Keratinocyte (primary cell): Measurements from ENCODE around the gene DTL. TPM values are rescaled to one million over a fixed set of nuclear protein-coding genes. Genes with fewer than 3 reads are reported as not detected.

ENCODE experiments used
- DNase-seq: peaks from one replicate; pipeline ENCODE4 v3.0.0-alpha.2; 2011; ENCODE audit warnings: low read depth, missing footprints, low spot score
- FAIRE-seq: peaks from 2 replicates; lab custom pipeline; 2011; peaks lifted over from hg19 to GRCh38; lab: Jason Lieb, UNC
- H2AFZ ChIP-seq: 2 replicates; pipeline ENCODE4 v1.6.0; 2012; ENCODE audit warnings: low read length, control low read depth, inconsistent platforms; ENCODE audit not compliant: control insufficient read depth
- H3K27ac ChIP-seq: 2 replicates; pipeline ENCODE4 v1.5.1; 2011; ENCODE audit warnings: low read length; ENCODE audit not compliant: control insufficient read depth, insufficient read depth
- H3K27me3 ChIP-seq: 3 replicates; pipeline ENCODE4 v1.6.0; 2011; ENCODE audit warnings: low read length; ENCODE audit not compliant: control insufficient read depth, insufficient read depth; ENCODE audit errors: extremely low read depth
- H3K36me3 ChIP-seq, 2 experiments: 2 replicates in 1 of 2; 3 replicates in 1 of 2; pipeline ENCODE4 v1.5.1; 2011; ENCODE audit warnings: low read length in 2 of 2, mild to moderate bottlenecking in 1 of 2; ENCODE audit not compliant: control insufficient read depth in 2 of 2, insufficient read depth in 2 of 2; ENCODE audit errors: extremely low read depth in 1 of 2
- H3K4me1 ChIP-seq: 3 replicates; pipeline ENCODE4 v1.5.1; 2011; ENCODE audit warnings: low read length; ENCODE audit not compliant: control insufficient read depth, insufficient read depth; ENCODE audit errors: extremely low read depth
- H3K4me2 ChIP-seq: 3 replicates; pipeline ENCODE4 v1.6.0; 2011; ENCODE audit warnings: low read depth, low read length; ENCODE audit not compliant: control insufficient read depth, insufficient read depth; ENCODE audit errors: extremely low read depth
- H3K4me3 ChIP-seq, 3 experiments: fragments of 200-600 bp in 1 of 3; sonication (generic) in 1 of 3; 2 replicates in 2 of 3; 3 replicates in 1 of 3; pipeline ENCODE4 v1.5.1; 2011 to 2016; ENCODE audit warnings: low read length in 3 of 3, mild to moderate bottlenecking in 3 of 3, control low read depth in 2 of 3, inconsistent platforms in 1 of 3, low read depth in 1 of 3, mixed read lengths in 1 of 3, mixed run types in 1 of 3, moderate library complexity in 1 of 3; ENCODE audit not compliant: control insufficient read depth in 2 of 3, insufficient read depth in 2 of 3; ENCODE audit errors: extremely low read depth in 1 of 3
- H3K79me2 ChIP-seq: 2 replicates; pipeline ENCODE4 v1.6.0; 2012; ENCODE audit warnings: low read length; ENCODE audit not compliant: control insufficient read depth, insufficient read depth
- H3K9ac ChIP-seq: 3 replicates; pipeline ENCODE4 v1.6.0; 2011; ENCODE audit warnings: low read length; ENCODE audit not compliant: control insufficient read depth, insufficient read depth; ENCODE audit errors: extremely low read depth
- H3K9me1 ChIP-seq: 3 replicates; pipeline ENCODE4 v1.6.0; 2011; ENCODE audit warnings: low read length; ENCODE audit not compliant: control insufficient read depth, insufficient read depth; ENCODE audit errors: extremely low read depth
- H3K9me3 ChIP-seq: 2 replicates; pipeline ENCODE4 v1.5.1; 2012; ENCODE audit warnings: low read depth, low read length; ENCODE audit not compliant: control insufficient read depth
- H4K20me1 ChIP-seq: 3 replicates; pipeline ENCODE4 v1.6.0; 2011; ENCODE audit warnings: low read length; ENCODE audit not compliant: control insufficient read depth, insufficient read depth; ENCODE audit errors: extremely low read depth
- CTCF ChIP-seq, 3 experiments: IDR thresholded peaks in 1 of 3; conservative IDR thresholded peaks in 1 of 3; optimal IDR thresholded peaks in 1 of 3; 2 replicates in 2 of 3; 3 replicates in 1 of 3; pipeline versions ENCODE3 to v1.5.1; 2011; ENCODE audit warnings: low read length in 3 of 3, mild to moderate bottlenecking in 3 of 3, moderate library complexity in 2 of 3, control low read depth in 1 of 3, inconsistent platforms in 1 of 3; ENCODE audit not compliant: insufficient read depth in 2 of 3; ENCODE audit errors: extremely low read depth in 1 of 3
- EZH2 ChIP-seq: IDR thresholded peaks from one replicate; pipeline ENCODE4 v1.6.1; 2012; ENCODE audit warnings: inconsistent platforms, mild to moderate bottlenecking, low read length, moderate library complexity
- dilution Hi-C: fragments of 300-500 bp; cut with MboI; formaldehyde crosslinking; loops from one replicate; pipeline ENCODE4 v1.7.0; 2020; ENCODE audit warnings: low sequenced_read_pairs; ENCODE audit not compliant: extremely low pct_ligation_motif_present
- polyA plus RNA-seq, 5 experiments: library from polyadenylated mRNA; depleted of rRNA in 3 of 5; stranded (reverse) in 3 of 5; stranded (forward) in 1 of 5; unstranded in 1 of 5; fragments of >200 nt; gene quantifications; 1 replicate in 1 of 5; 2 replicates in 3 of 5; 3 replicates in 1 of 5; pipeline versions ENCODE4 v1.2.1 to v1.2.3, GENCODE V29; 2011 to 2012; ENCODE audit warnings: missing spikeins in 2 of 5, low read depth in 1 of 5, low replicate concordance in 1 of 5

DTL gene
- polyA plus RNA-seq, 1 donor (not counting 4 experiments of a cell fraction or from before 2014, with no cell fraction given), result 9.3 TPM

- DNase-seq (no peak), FAIRE-seq (no peak)
- Histone ChIP-seq H3K4me2 (no peak overlapping the region), H4K20me1 (no peaks in the 10 kb centered on the region), H3K79me2 (no peaks in the 10 kb centered on the region), H3K9me1 (no peaks in the 10 kb centered on the region), H3K9ac (no peak overlapping the region), H3K9me3 (no peaks in the 10 kb centered on the region), H3K36me3 (peaks cover 0 to 4% of the 10 kb centered on the region in 2 experiments), H3K4me3 (no peak overlapping the region), H3K27me3 (no peaks in the 10 kb centered on the region), H3K4me1 (peaks cover 5% of the 10 kb centered on the region), H2AFZ (no peak overlapping the region), H3K27ac (no peak overlapping the region)
- no peak for TF ChIP-seq EZH2
- TF ChIP-seq CTCF (optimal IDR thresholded peaks at IDR 0.05 in 1 of 3, IDR thresholded peaks at IDR 0.05 in 1 of 3, conservative IDR thresholded peaks at IDR 0.05 in 1 of 3; ENCODE audit: extremely low read depth in 1 of 3, insufficient read depth in 2 of 3, low read length in 3 of 3), result no peak
- dilution Hi-C loops, result no loop called here
Observed at GRCh38 chr1:212074856-212075255, 39.3 kb downstream of the DTL start.

GRCh38 chr1:212077028-212077427 lies 41.5 kb downstream of the DTL start:
- H3K36me3 ChIP-seq, result peaks cover 0 to 9% of the 10 kb centered on the region in 2 experiments
- TF ChIP-seq CTCF (optimal IDR thresholded peaks at IDR 0.05 in 1 of 3, IDR thresholded peaks at IDR 0.05 in 1 of 3, conservative IDR thresholded peaks at IDR 0.05 in 1 of 3; ENCODE audit: extremely low read depth in 1 of 3, insufficient read depth in 2 of 3, low read length in 3 of 3) (no peak), EZH2 (no peak)
- H3K4me1 ChIP-seq, result peaks cover 5% of the 10 kb centered on the region
- H3K27ac ChIP-seq, result peak overlapping the region; percentile 30
- DNase-seq (peak; percentile 11), FAIRE-seq (peak; percentile 77)
- dilution Hi-C loops, result no loop called here
- no peak overlapping the region for H3K4me3 ChIP-seq
- no peak overlapping the region for H2AFZ ChIP-seq
- H4K20me1 ChIP-seq, result no peaks in the 10 kb centered on the region
- H3K27me3 ChIP-seq, result no peaks in the 10 kb centered on the region
- no peaks in the 10 kb centered on the region for H3K9me3 ChIP-seq
- no peak overlapping the region for H3K4me2 ChIP-seq
- no peak overlapping the region for H3K9ac ChIP-seq
- H3K79me2 ChIP-seq, result no peaks in the 10 kb centered on the region
- no peaks in the 10 kb centered on the region for H3K9me1 ChIP-seq
